NCI-H2029 (cell line): ENCODE data around the gene HDGFL2.
"Not testable (repeated sequence)": the region's sequence is repeated elsewhere in the genome, so short reads cannot be mapped to it uniquely, and the experiment has no call there.

Experiments used
- DNase-seq: peaks from one replicate; lab custom pipeline; 2025; lab: John Stamatoyannopoulos, UW

The HDGFL2 gene

GRCh38 chr19:4516939-4517300 lies 44.8 kb downstream of the HDGFL2 start:
- DNase-seq = no peak

- DNase-seq = no peak
Observed at GRCh38 chr19:4517451-4518057, 45.5 kb downstream of the HDGFL2 start.

DNA sequence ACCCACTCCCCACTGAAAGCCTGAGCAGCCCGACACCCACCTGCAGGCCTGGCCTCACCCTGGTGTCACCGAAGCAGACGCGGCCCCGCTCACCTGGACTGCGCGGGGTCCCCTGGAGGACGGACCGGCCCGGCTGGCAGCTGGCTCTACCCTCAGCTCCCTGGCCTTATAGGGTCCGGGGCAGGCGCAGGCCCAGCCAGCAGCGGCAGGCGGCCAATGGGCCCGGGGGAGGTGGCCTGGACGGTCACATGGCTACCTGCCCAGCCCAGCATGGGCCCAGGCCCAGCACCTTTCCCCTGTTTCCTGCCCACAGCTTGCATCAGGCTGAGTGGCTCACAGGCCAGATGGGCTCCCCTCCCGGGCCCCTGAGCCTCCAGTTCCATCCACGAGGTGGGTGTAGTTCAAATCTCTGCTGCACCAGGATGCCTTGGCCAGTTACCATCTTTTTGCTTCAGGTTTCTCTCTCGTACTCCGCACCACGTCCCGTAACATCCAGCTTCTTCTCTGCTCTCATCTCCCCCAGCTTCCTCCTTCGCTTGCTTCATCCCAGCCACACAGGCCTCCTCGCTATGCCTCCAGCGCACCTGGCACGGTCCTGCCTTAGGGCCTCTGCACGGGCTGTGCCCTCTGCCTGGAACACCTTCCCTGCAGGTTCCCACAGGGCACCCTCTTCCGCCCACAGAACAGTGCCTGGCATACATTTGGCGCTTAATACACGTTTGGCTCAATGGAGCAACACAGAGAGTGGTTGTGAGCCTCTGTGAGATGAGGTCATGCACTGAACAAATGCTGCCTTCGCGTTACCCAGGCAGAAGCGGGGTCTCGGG lies 46.5 kb downstream of the HDGFL2 start, which contains the start of gene PLIN4:
Gene PLIN4 (minus strand): TSS at position 142 of the 827 bp plus-strand sequence. CDS start 214 bp downstream, outside the sequence.
- DNase-seq = no peak

GRCh38 chr19:4519172-4519496 lies 47.0 kb downstream of the HDGFL2 start:
- no peak for DNase-seq

- no peak for DNase-seq
Observed at GRCh38 chr19:4519521-4520277, 47.6 kb downstream of the HDGFL2 start.

DNA sequence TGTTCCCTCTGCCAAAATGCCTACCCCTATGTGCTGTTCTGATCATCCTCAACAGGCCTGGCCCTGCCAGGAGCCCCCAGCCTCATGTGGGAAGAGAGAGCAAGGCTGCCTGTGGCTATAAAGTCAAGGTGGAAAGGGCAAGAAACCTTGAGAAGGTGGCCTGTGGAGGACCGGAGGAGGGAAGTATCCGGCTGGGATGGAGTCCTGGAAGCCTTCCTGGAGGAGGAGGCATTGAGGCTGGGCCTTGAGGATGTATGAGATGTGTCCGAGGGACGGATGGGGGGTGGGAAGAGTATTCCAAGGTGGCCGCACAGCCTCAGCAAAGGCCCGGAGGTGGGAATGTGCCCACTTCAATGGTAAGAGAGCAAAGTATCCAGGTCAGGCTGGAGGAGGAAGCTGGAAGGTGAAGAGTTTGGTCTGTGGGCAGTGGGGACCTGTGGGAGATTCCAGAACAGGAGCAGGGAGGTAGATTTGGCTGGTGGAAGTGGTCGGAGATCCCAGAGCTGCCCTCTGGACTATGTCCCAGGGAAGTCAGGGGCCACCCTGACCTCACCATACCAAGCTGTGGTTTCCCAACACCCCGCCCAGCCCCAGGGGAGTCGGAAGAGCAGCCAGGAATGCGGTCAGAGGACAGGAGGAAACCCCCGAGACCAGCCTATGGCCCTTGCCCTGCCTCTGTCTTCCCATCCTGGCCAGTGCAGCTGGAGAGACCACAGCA lies 49.2 kb downstream of the HDGFL2 start:
- no peak for DNase-seq

- no peak for DNase-seq
Observed at GRCh38 chr19:4521888-4522242, 49.8 kb downstream of the HDGFL2 start.

DNA sequence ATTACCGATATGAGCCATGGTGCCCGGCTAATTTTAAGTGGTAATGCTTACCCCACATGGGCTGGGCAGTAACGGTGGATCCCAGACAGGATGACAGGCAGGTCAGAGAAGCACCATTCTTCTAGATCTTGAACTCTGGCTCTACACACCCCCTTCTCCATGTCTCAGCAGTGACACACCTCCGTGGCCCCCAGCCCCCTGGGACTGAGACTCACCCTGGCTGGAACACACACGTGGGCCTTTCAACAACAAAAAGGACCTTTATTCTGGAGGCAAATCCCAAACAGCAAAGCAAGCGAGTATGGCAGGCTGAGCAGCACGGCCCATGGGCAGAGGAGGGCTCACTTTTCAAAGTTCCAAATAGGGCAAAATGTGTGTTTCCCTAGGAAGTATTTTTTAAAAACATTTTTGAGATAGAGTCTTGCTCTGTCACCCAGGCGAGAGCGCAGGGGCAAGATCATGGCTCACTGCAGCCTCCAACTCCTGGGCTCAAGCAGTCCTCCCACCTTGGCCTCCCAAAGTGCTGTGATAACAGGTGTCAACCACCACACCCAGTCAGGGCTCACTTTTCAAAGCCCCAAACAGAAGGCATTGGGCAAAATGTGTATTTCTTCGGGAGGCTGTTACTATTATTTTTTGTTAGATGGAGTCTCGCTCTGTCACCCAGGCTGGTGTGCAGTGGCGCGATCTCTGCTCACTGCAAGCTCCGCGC lies 50.4 kb downstream of the HDGFL2 start:
- DNase-seq = no peak

DNA sequence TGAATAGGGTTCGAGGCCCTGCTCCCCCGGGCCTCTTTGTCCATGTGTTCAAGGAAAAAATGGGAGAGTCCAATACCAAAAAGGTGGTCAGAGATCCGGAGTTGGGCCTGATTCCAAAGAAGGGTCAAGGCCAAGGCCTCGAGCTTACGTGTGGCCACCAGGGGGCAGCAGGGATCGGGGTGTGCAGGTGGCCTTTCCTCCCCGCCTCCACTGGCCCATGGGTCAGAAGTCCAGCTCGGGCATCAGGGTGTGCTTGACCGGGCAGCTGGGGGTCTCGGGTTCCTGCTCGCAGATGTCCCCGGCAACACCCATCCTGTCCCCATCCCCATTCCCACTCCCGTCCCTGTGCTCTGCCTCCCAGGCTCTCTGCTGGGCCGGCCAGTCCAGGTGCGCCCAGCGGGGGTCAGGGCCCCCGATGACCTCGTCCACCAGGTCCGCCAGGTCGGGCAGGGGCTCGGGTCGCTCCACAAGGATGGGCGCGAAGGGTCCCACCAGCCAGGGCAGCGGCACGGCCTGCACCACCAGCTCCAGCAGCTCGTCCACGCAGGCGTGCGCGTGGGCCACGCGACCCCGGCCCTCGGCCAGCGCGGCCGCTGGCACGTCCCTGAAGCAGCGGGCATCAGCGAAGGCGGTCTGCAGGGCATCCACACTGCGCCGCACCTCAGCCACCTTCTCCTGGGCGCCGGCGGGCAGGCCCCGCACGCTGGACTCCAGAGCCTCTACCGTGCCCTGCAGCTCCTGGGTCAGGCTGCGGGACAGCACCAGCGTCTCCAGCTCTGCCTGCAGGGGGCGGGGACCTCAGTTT lies 51.4 kb downstream of the HDGFL2 start:
- DNase-seq = peak; percentile 22

GRCh38 chr19:4524808-4525562 lies 52.9 kb downstream of the HDGFL2 start:
- no peak for DNase-seq

GRCh38 chr19:4525563-4526002 lies 53.5 kb downstream of the HDGFL2 start:
- no peak for DNase-seq

- not testable (repeated sequence) for DNase-seq
Observed at GRCh38 chr19:4527377-4527776, 55.3 kb downstream of the HDGFL2 start.

GRCh38 chr19:4528843-4529242 lies 56.7 kb downstream of the HDGFL2 start:
- DNase-seq = no peak

DNA sequence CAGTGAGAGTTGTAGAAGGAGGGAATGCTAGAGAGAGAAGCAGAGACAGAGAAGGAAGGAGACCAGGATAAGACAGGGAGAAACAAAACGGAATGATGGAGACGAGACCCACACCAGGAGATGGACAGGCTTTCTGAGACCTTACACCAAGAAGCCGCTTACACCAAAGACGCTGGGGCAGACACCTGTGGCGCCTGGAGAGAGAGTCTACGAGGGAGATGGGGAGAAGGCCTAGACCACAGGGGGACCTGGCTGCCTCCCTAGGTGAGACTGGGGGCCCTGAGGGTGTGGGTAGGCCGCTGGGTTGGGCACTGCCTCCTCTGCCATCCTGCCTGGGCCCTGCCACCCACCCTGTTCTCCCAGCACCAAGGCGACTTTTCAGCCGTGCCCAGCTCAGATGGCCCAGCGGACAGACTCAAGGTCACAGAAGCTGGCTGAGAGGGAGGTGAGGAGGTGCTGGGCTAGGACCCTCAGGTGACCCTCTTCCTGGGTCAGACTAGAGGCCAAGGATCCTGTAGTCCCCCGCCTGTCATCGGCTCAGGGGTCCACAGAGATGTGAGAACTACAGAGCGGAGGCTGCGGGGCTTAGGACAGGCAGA lies 57.9 kb downstream of the HDGFL2 start:
- DNase-seq = no peak

DNA sequence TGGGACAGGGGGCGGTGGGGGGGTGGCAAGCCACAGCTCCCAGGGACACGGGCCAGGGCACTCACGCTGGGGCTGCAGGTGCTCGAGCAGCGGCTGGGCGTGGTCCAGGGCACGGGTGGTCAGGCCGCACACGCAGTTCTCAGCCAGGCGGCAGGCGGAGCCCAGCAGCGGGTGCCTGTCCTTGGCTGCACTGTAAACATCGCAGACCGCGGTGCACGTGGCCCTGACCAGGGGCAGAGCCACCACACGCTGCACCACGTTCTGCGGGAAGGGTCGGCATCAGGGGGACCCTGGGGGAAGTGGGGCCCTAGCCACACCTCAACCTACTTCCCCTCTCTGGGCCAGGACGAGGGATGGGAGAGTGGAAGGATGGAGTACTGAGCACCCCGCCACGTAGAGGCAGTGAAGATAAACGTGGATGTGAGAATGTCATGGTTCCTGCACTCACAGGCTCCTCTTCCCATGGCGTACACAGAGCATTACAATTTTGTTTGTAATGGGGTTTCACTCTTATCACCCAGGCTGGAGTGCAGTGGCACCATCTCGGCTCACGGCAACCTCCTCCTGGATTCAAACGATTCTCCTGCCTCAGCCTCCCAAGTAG lies 59.6 kb downstream of the HDGFL2 start:
- no peak for DNase-seq

DNA sequence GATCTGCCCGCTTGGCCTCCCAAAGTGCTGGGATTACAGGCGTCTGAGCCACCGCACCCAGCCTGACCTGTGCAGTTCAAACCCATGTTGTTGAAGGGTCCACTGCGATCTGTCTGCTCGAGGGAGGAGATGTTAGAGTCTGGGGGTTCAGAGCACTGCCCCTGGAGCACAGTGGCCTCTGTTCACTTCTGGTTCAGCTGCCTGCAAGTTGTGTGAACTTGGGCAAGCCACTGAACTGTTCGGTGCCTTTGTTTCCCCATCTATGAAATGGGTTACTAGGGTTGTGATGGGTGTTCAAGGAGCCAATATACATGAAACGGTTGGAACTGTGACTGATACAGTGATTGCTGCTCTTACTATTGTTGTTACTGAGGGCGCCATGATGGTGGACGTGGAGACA lies 61.2 kb downstream of the HDGFL2 start:
- DNase-seq = no peak

- no peak for DNase-seq
Observed at GRCh38 chr19:4533835-4534424, 61.8 kb downstream of the HDGFL2 start.

- peak; percentile 93 for DNase-seq
Observed at GRCh38 chr19:4534836-4535658, 63.0 kb downstream of the HDGFL2 start, which contains the start of gene PLIN5. Gene PLIN5 (minus strand): TSS chr19:4535224. CDS start chr19:4534074, 1,150 bp downstream.
